Endothelial cell of umbilical vein (primary cell): ENCODE results near the gene C11orf71. TPM values are rescaled to one million over a fixed set of nuclear protein-coding genes. Genes with fewer than 3 reads are reported as not detected.

ENCODE experiments used
- BruUV-seq: library from RNA; stranded (reverse); fragments of 400-500 nt; replicated peaks from 2 replicates; lab custom pipeline; 2021; lab: Mats Ljungman, UMichigan
- CTCF ChIA-PET: fragments of 300-600, 350-600 bp; sonication (Branson Sonifier 250); formaldehyde crosslinking; loops from one replicate; lab custom pipeline; 2021; ENCODE audit warnings: antibody characterized with exemption, inconsistent platforms; lab: Charles Lee
- POLR2A ChIA-PET: fragments of 300-600, 350-600 bp; sonication (Branson Sonifier 250); formaldehyde crosslinking; loops from one replicate; lab custom pipeline; 2021; ENCODE audit warnings: antibody characterized with exemption, inconsistent platforms; lab: Charles Lee
- DNase-seq: peaks from one replicate; pipeline ENCODE4 v3.0.0-alpha.2; 2011; ENCODE audit warnings: low read depth, low spot score
- FAIRE-seq: peaks from 2 replicates; lab custom pipeline; 2011; peaks lifted over from hg19 to GRCh38; lab: Jason Lieb, UNC
- H2AFZ ChIP-seq: 2 replicates; pipeline ENCODE4 v1.6.0; 2012; ENCODE audit warnings: low read depth, low read length, control low read depth, inconsistent platforms
- H3K27ac ChIP-seq: 2 replicates; pipeline ENCODE4 v1.5.1; 2011; ENCODE audit warnings: low read depth, mild to moderate bottlenecking, control low read depth, low read length, moderate library complexity; ENCODE audit not compliant: insufficient read depth
- H3K27me3 ChIP-seq, 2 experiments: 2 replicates each; pipeline versions ENCODE4 v1.6.0 to v1.6.1; 2011; ENCODE audit warnings: low read length in 2 of 2, mixed read lengths in 1 of 2; ENCODE audit not compliant: control insufficient read depth in 2 of 2, insufficient read depth in 2 of 2
- H3K36me3 ChIP-seq, 2 experiments: 2 replicates in 1 of 2; 3 replicates in 1 of 2; pipeline ENCODE4 v1.5.1; 2011; ENCODE audit warnings: low read length in 2 of 2, mild to moderate bottlenecking in 1 of 2, moderate library complexity in 1 of 2; ENCODE audit not compliant: control insufficient read depth in 2 of 2, insufficient read depth in 2 of 2; ENCODE audit errors: extremely low read depth in 1 of 2
- H3K4me1 ChIP-seq: 3 replicates; pipeline ENCODE4 v1.5.1; 2011; ENCODE audit warnings: mild to moderate bottlenecking, low read length; ENCODE audit not compliant: control insufficient read depth, insufficient read depth; ENCODE audit errors: extremely low read depth
- H3K4me2 ChIP-seq: 2 replicates; pipeline ENCODE4 v1.6.1; 2011; ENCODE audit warnings: low read length, control low read depth, mixed read lengths; ENCODE audit not compliant: insufficient read depth
- H3K4me3 ChIP-seq, 3 experiments: fragments of 200-600 bp in 1 of 3; sonication (generic), shearing (Covaris generic) in 1 of 3; replicated peaks in 1 of 3; 2 replicates each; pipeline ENCODE4 v1.5.1; 2011 to 2016; ENCODE audit warnings: control low read depth in 3 of 3, low read length in 3 of 3, mild to moderate bottlenecking in 2 of 3, inconsistent platforms in 1 of 3, low read depth in 1 of 3, moderate library complexity in 1 of 3; ENCODE audit not compliant: insufficient read depth in 1 of 3
- H3K79me2 ChIP-seq: 2 replicates; pipeline ENCODE4 v1.6.0; 2012; ENCODE audit warnings: low read length, inconsistent platforms; ENCODE audit not compliant: control insufficient read depth, insufficient read depth
- H3K9ac ChIP-seq: replicated peaks from 2 replicates; pipeline ENCODE3; 2011; ENCODE audit warnings: low read length, control low read depth; ENCODE audit not compliant: insufficient read depth; ENCODE audit errors: extremely low read depth
- H3K9me1 ChIP-seq: replicated peaks from 3 replicates; pipeline ENCODE4 v1.6.0; 2011; ENCODE audit warnings: mild to moderate bottlenecking, low read length; ENCODE audit not compliant: control insufficient read depth, insufficient read depth; ENCODE audit errors: extremely low read depth
- H3K9me3 ChIP-seq: replicated peaks from 2 replicates; pipeline ENCODE4 v1.5.1; 2012; ENCODE audit warnings: low read length, inconsistent platforms; ENCODE audit not compliant: control insufficient read depth, insufficient read depth
- H4K20me1 ChIP-seq: replicated peaks from 2 replicates; pipeline ENCODE3; 2011; ENCODE audit warnings: mild to moderate bottlenecking, low read length; ENCODE audit not compliant: control insufficient read depth, insufficient read depth; ENCODE audit errors: extremely low read depth
- CTCF ChIP-seq, 2 donors: IDR thresholded peaks; 1 replicate in 1 of 2; 2 replicates in 1 of 2; pipeline ENCODE4 v1.5.1; 2011; ENCODE audit warnings: low read length in 2 of 2, mild to moderate bottlenecking in 2 of 2, moderate library complexity in 2 of 2, control low read depth in 1 of 2, inconsistent platforms in 1 of 2, low read depth in 1 of 2; ENCODE audit not compliant: insufficient read depth in 1 of 2; ENCODE audit errors: extremely low read depth in 1 of 2
- EZH2 ChIP-seq: IDR thresholded peaks from 2 replicates; pipeline ENCODE4 v1.6.1; 2012; ENCODE audit warnings: borderline replicate concordance, low read depth, mild to moderate bottlenecking, moderate library complexity, low read length, inconsistent platforms; ENCODE audit not compliant: severe bottlenecking
- GATA2 ChIP-seq: IDR thresholded peaks from 2 replicates; pipeline ENCODE4 v1.7.0; 2011; ENCODE audit warnings: low read depth, mild to moderate bottlenecking, moderate library complexity, mixed read lengths, low read length; ENCODE audit not compliant: insufficient read length, insufficient read depth
- JUN ChIP-seq: IDR thresholded peaks from 2 replicates; pipeline ENCODE4 v1.6.1; 2011; ENCODE audit warnings: borderline replicate concordance, low read depth; ENCODE audit not compliant: insufficient read length, insufficient read depth
- MAX ChIP-seq: IDR thresholded peaks from 2 replicates; pipeline ENCODE4 v1.6.1; 2011; ENCODE audit not compliant: insufficient read depth, insufficient read length
- MYC ChIP-seq: IDR thresholded peaks from one replicate; pipeline ENCODE4 v1.6.1; 2011; ENCODE audit warnings: mild to moderate bottlenecking, low read depth, low read length
- POLR2A ChIP-seq: IDR thresholded peaks from 2 replicates; pipeline ENCODE4 v1.6.1; 2012; ENCODE audit warnings: low read depth, mild to moderate bottlenecking, control low read depth, low read length
- POLR2AphosphoS5 ChIP-seq: IDR thresholded peaks from 2 replicates; pipeline ENCODE4 v1.6.1; 2012; ENCODE audit warnings: low read depth, mild to moderate bottlenecking, control low read depth, low read length, moderate library complexity; ENCODE audit not compliant: insufficient read depth
- dilution Hi-C: fragments of 300-500 bp; cut with MboI; formaldehyde crosslinking; loops from one replicate; pipeline ENCODE4 v1.15.0; 2019; ENCODE audit warnings: low sequenced_read_pairs; ENCODE audit not compliant: extremely low pct_ligation_motif_present
- intact Hi-C: fragments of 100-400 bp; cut with micrococcal nuclease; formaldehyde crosslinking; loops from one replicate; pipeline ENCODE4 v1.10.0; 2022
- polyA plus RNA-seq, 4 experiments: library from polyadenylated mRNA; depleted of rRNA in 3 of 4; stranded (reverse) in 3 of 4; unstranded in 1 of 4; fragments of >200 nt; gene quantifications; 2 replicates each; pipeline versions ENCODE4 v1.2.1 to v1.2.3, GENCODE V29; 2011 to 2012; ENCODE audit warnings: missing spikeins in 1 of 4
- total RNA-seq: library from RNA; stranded (reverse); gene quantifications from 2 replicates; pipeline ENCODE4 v1.2.3, GENCODE V29; 2021

The C11orf71 gene
- total and polyA plus RNA-seq, 2 donors (not counting 3 experiments of a cell fraction or from before 2014, with no cell fraction given) = 4.0 to 6.9 TPM

GRCh38 chr11:114401311-114401710 lies 1.0 kb upstream of the C11orf71 start:
- dilution Hi-C loops = no loop called here
- H3K9me1 ChIP-seq = no peaks in the 10 kb centered on the region
- no peaks in the 10 kb centered on the region for H3K9me3 ChIP-seq
- intact Hi-C loops = loop anchor here (2.0 to 5.0 kb wide), 3 partner anchors 53 to 629 kb away; partner anchors contain the start of genes USP28 and ZW10
- peaks cover 0 to 13% of the 10 kb centered on the region in 2 experiments for H3K36me3 ChIP-seq
- peak overlapping the region; percentile 93 for H3K4me2 ChIP-seq
- H3K9ac ChIP-seq = peak overlapping the region; percentile 95
- peaks cover 64% of the 10 kb centered on the region for H3K79me2 ChIP-seq
- no peak overlapping the region for H2AFZ ChIP-seq
- BruUV-seq = no TSS peak
- no peak for FAIRE-seq
- peak overlapping the region; percentile 86 for H3K27ac ChIP-seq
- peaks cover 27% of the 10 kb centered on the region for H3K4me1 ChIP-seq
- ChIA-PET POLR2A (no interaction called here), CTCF (interaction anchor here (2.3 kb wide), 1 partner anchor 11 kb away, joined by 9 read pairs; no protein-coding TSS in a partner anchor)
- peak overlapping the region; percentile 66 to 84 (median 79) for H3K4me3 ChIP-seq
- DNase-seq = peak; percentile 42
- TF ChIP-seq CTCF (IDR thresholded peaks at IDR 0.05; ENCODE audit: extremely low read depth in 1 of 2, insufficient read depth in 1 of 2, low read depth in 1 of 2, low read length in 2 of 2) (no peak), POLR2A (no peak), POLR2AphosphoS5 (no peak), GATA2 (no peak), EZH2 (no peak), MAX (no peak), JUN (no peak), MYC (no peak)
- no peaks in the 10 kb centered on the region for H3K27me3 ChIP-seq
- peaks cover 3% of the 10 kb centered on the region for H4K20me1 ChIP-seq
